Stimulated activated naive CD4-positive, alpha-beta T cell (primary cell): Measurements from ENCODE around the gene ARRB1.
"Not testable (repeated sequence)": the region's sequence is repeated elsewhere in the genome, so short reads cannot be mapped to it uniquely, and the experiment has no call there.

Experiments used
- DNase-seq, 6 experiments: peaks; one replicate each; lab custom pipeline; 2025; lab: John Stamatoyannopoulos, UW

Gene ARRB1

GRCh38 chr11:75344186-75344585, 7.3 kb downstream of the ARRB1 start:
- DNase-seq, result peak in 1 of 6 experiments; percentile 8

GRCh38 chr11:75342966-75343870, 8.2 kb downstream of the ARRB1 start:
- no peak for DNase-seq

GRCh38 chr11:75342231-75342918, 9.1 kb downstream of the ARRB1 start:
- no peak for DNase-seq

GRCh38 chr11:75341612-75342011, 9.8 kb downstream of the ARRB1 start:
- DNase-seq, result no peak

- no peak for DNase-seq
Measured at GRCh38 chr11:75339685-75340409, 11.6 kb downstream of the ARRB1 start.

- DNase-seq, result no peak
Measured at GRCh38 chr11:75338516-75339208, 12.8 kb downstream of the ARRB1 start.

- no peak for DNase-seq
Measured at GRCh38 chr11:75337195-75337654, 14.2 kb downstream of the ARRB1 start.

- no peak for DNase-seq
Measured at GRCh38 chr11:75334976-75335375, 16.5 kb downstream of the ARRB1 start.

- no peak for DNase-seq
Measured at GRCh38 chr11:75334402-75334891, 17.0 kb downstream of the ARRB1 start.

- no peak for DNase-seq
Measured at GRCh38 chr11:75333807-75334140, 17.7 kb downstream of the ARRB1 start.

- no peak for DNase-seq
Measured at GRCh38 chr11:75333022-75333806, 18.2 kb downstream of the ARRB1 start.

GRCh38 chr11:75331761-75332160, 19.7 kb downstream of the ARRB1 start:
- not testable (repeated sequence) for DNase-seq

GRCh38 chr11:75331304-75331703, 20.2 kb downstream of the ARRB1 start:
- not testable (repeated sequence) for DNase-seq

- not testable (repeated sequence) for DNase-seq
Measured at GRCh38 chr11:75330886-75331285, 20.6 kb downstream of the ARRB1 start.

GRCh38 chr11:75330291-75330690, 21.2 kb downstream of the ARRB1 start:
- DNase-seq, result no peak

- DNase-seq, result peak; percentile 15 to 73 (median 59)
Measured at GRCh38 chr11:75328426-75329277, 22.8 kb downstream of the ARRB1 start.

- no peak for DNase-seq
Measured at GRCh38 chr11:75326439-75326810, 25.0 kb downstream of the ARRB1 start.

GRCh38 chr11:75325713-75326438, 25.6 kb downstream of the ARRB1 start:
- DNase-seq, result no peak

GRCh38 chr11:75324740-75325139, 26.7 kb downstream of the ARRB1 start:
- no peak for DNase-seq
